ENCODE results near the gene MAN2C1.
"Not testable (repeated sequence)": the region's sequence is repeated elsewhere in the genome, so short reads cannot be mapped to it uniquely, and the experiment has no call there.

The MAN2C1 gene

DNA sequence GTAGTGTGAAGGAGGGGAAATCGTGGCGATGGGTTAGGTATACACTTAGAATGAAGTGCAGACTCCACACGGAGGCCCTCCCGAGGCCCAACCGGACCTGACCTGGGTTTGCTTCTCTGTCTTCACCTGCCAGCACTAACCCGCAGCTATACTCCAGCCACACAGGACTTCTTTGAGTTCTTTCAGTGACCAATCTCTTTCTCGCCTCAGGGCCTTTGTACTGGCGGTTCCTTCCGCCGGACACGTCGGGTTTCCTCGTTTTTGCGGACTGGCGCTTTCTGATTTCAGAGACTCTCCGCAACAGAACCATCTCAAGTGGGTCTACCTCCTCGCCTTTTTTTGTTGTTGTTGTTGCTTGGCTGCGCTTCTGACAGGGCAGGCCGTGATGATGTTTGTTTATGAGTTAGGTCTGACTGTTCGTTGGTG lies 21.6 kb downstream of the MAN2C1 start, which contains the start of gene NEIL1:
Gene NEIL1 (plus strand): TSS at position 244 of the 426 bp plus-strand sequence. CDS start 1,867 bp downstream, outside the sequence.
- DNase-seq (ENCODE audit: low read depth): no peak

DNA sequence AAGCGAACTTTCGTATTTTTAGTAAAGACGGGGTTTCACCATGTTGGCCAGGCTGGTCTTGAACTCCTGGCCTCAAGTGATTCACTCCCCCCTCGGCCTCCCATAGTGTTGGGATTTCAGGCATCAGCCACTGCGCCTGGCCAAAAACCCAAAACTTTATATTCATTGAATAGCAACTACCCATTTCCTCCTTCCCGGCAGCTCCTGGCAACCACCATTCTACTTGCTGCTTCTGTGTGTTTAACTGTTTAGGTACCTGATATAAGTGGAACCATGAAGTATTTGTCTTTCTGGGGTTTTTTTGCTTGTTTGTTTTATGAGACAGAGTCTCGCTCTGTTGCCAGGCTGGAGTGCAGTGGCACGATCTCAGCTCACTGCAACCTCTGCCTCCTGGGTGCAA lies 24.5 kb downstream of the MAN2C1 start:
- DNase-seq (ENCODE audit: low read depth): not testable (repeated sequence)

- no peak for DNase-seq (ENCODE audit: low read depth)
Measured at GRCh38 chr15:75342221-75342620, 26.2 kb downstream of the MAN2C1 start.

GRCh38 chr15:75339531-75340240 lies 28.7 kb downstream of the MAN2C1 start:
- DNase-seq (ENCODE audit: low read depth): no peak

DNA sequence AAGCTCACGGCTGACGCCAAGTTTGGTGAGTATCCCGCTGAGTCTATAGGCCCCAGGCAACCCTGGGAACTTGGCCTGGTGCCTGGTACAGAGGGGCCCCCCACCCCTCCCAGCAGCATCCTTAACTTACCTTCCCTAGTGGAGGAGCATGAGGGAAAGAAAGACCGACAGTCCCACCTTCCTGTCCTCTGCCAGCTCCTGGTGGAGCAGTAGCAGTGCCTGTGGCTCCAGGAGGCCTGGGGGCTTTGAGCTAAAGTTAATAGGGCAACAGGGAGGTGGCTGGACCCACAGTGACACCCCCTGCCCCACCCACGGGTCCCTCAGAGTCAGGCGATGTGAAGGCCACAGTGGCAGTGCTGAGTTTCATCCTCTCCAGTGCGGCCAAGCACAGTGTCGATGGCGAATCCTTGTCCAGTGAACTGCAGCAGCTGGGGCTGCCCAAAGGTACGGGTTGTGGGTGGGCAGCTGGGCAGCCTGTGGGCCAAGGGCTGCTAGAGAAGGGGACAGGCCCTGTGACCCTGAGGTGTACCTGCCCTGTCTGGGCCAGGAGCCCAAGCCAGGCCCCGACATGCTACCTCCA lies 29.7 kb downstream of the MAN2C1 start:
- DNase-seq (ENCODE audit: low read depth): no peak

DNA sequence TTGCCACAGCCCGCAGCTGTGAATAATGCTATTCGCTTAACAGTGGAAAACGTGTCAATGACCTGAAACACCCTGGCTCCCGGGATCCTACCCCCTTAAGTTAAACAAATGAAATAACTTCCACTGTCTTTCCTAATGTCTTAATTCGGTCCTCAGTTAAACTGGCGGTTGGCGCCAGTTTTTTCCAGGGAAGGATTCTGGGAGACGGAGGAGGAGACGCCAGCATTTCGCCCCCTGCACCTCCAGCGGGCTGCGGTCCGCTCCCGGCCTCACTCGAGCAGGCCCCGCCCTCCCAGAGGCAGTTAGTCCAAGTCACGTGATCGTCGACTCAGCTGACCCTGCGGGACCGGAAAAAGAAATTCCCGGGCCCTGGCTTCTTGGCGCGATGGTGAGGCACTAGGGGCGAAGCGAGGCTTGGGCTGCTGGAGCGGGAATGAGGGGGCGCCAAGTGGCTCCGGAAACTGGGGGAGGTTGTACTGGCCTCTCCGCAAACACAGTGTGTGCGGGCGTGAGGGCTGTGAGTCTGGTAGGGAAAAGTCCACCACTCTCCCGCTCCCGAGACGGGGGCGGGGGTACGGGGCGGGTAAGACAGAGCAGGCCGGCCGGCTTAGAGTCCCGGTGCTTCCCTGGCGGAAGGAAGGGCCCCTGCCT lies 32.6 kb downstream of the MAN2C1 start, which contains the start of gene COMMD4:
Gene COMMD4 (plus strand): TSS at position 359 of the 651 bp plus-strand sequence. CDS start 27 bp downstream, at position 386.
- DNase-seq (ENCODE audit: low read depth): peak; percentile 71

GRCh38 chr15:75335313-75335704 lies 33.1 kb downstream of the MAN2C1 start:
- no peak for DNase-seq (ENCODE audit: low read depth)

- not testable (repeated sequence) for DNase-seq (ENCODE audit: low read depth)
Measured at GRCh38 chr15:75333654-75334419, 34.6 kb downstream of the MAN2C1 start.

DNA sequence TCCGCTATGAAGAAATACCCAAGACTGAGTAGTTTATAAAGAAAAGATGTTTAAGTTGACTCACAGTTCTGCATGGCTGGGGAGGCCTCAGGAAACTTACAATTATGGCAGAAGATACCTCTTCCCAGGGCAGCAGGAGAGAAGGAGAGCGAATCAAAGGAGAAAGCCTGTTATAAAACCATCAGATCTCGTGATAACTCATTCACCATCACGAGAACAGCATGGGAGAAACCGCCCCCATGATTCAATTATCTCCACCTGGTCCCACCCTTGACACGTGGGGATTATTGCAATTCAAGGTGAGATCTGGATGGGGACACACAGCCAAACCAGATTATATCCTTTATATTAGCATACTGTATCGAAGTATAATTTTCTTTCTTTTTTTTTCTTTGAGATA lies 36.3 kb downstream of the MAN2C1 start:
- DNase-seq (ENCODE audit: low read depth): not testable (repeated sequence)

DNA sequence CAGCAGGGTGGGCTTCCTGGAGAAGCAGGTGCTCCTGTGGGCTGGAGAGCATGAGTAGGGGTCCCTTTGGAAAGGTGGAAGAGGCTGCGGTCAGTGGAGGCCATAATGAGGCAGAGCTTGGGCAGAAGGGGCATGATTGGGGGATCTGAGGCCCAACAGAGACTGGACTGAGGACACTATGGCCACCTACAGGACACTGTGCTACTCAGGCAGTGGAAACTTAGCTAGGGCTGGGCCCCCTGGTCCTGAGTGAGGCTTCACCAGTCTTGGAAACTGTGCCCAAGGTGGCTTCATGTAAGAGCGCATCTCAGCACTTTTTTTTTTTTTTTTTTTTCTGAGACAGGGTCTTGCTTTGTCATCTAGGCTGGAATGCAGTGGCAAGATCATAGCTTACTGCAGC lies 38.8 kb downstream of the MAN2C1 start:
- no peak for DNase-seq (ENCODE audit: low read depth)

GRCh38 chr15:75328493-75329314 lies 39.7 kb downstream of the MAN2C1 start:
- DNase-seq (ENCODE audit: low read depth): no peak

GRCh38 chr15:75327491-75327890 lies 40.9 kb downstream of the MAN2C1 start:
- DNase-seq (ENCODE audit: low read depth): no peak

GRCh38 chr15:75327005-75327404 lies 41.4 kb downstream of the MAN2C1 start:
- no peak for DNase-seq (ENCODE audit: low read depth)

DNA sequence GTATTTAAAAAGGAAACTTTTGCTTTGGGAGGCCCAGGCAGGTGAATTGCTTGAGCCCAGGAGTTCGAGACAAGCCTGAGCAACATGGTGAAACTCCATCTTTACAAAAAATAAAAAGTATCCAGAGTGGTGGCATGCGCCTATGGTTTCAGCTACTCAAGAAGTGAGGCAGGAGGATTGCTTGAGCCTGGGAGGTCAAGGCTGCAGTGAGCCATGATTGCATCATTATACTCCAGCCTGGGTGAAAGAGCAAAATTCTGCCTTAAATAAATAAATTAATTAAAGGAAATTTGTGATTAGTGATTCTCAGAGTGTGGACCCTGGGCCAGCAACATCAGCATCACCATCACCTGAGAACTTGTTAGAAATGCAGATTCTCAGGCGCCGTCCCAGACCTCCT lies 42.5 kb downstream of the MAN2C1 start:
- DNase-seq (ENCODE audit: low read depth): no peak

DNA sequence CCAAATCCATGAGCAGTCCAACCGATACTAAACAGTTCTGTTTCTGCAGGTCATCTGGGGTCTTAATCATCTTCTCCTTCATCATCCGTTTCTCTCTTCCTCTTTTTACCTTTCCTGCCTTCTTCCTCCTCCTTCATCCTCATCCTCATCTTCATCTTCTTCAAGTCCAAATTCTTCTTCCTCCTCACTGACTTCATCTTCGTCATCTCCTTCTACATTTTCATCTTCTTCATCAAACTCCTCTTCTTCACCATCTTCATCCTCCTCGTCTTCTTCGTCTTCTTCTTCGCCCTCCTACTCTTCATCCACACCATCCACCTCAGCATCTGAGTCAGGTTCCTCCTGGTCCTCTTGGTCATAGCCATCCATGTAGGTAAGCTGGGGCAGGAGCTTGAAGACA lies 46.7 kb downstream of the MAN2C1 start:
- DNase-seq (ENCODE audit: low read depth): no peak

DNA sequence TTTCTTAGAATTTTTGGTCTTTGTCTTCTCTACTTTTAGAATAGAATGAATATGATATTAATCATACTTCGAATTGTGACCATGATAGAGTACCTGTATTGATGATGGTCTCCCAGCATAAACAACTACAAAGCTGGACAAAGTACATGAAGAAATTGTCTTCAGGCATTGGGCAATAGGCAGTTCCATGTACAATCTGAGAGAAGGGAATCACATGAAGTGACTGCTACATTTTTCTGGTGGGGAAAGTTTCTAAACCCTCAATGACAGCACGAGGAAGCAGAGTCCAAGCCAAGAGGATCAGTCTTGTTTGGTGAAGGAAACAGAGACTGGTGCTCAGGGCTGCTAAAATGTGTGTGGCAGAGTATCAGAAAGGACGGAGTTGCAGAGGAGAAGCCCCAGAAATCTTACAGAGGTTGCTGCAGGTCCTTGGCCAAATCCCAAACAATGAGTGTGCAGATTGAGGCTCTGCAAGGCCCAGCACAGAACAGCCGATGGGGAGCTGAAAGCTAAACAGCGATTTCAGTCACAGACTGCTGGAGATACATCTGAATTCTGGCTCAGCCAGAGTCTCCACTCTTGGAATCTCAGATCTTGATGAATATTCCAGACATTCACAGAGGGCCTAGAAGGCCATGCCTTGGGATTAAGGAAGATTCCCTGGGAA lies 49.0 kb downstream of the MAN2C1 start:
- DNase-seq (ENCODE audit: low read depth): not testable (repeated sequence)

DNA sequence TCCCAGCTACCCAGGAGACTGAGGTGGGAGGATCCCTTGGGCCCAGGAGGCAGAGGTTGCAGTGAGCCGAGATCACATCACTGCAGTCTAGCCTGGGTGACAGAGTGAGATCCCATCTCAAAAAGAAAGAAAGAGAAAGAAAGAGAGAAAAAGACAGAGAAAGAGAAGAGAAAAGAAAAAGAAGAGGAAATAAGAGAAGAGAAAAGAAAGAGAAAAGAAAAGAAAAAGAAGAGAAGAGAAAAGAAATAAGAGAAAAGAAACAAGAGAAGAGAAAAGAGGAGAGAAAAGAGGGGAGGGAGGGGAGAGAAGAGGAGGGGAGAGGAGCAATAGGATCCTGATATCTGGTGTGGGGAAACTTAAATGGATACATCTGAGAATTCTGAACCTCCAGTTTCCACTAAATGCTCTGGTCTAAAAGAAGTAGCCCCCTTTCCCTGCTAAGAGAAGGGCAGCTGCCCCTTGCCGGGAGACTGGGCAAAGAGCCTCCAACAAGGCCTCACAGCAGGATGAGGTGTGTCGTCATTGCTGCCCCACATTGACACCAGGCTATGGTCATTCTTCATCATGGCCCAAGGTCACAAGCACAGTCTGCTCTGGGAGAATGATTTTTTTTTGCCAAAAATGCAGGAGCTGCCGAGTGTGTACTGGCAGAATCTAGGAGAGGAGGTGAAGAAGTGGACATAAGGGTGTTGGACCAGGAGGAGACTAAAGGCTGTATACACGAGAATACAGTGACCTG lies 53.7 kb downstream of the MAN2C1 start:
- DNase-seq (ENCODE audit: low read depth): no peak

GRCh38 chr15:75313116-75313845 lies 55.1 kb downstream of the MAN2C1 start:
- DNase-seq (ENCODE audit: low read depth): no peak

GRCh38 chr15:75312548-75312947 lies 55.9 kb downstream of the MAN2C1 start:
- DNase-seq (ENCODE audit: low read depth): not testable (repeated sequence)

All from activated T-helper 9 cell treated with anti-CD3 and anti-CD28 coated beads, Interleukin-2, amount 50 U/mL, for 16 hours (primary cell).